GM23338 (cell line): Measurements from ENCODE around the gene TMEM63B. TPM values are rescaled to one million over a fixed set of nuclear protein-coding genes. Genes with fewer than 3 reads are reported as not detected.

ENCODE experiments used
- ATAC-seq: fragments of 200-7000 bp; cut with Tn5 transposase; 3 replicates; pipeline ENCODE4 v1.9.1; 2020
- DNase-seq: peaks from one replicate; pipeline ENCODE4 v3.0.0-alpha.2; 2015; ENCODE audit warnings: low spot score
- H2AFZ ChIP-seq: fragments of 200-600 bp; sonication (generic); 2 replicates; pipeline ENCODE4 v1.8.0; 2016; ENCODE audit warnings: antibody characterized with exemption, mild to moderate bottlenecking, moderate library complexity
- H3F3A ChIP-seq: fragments of 200-600 bp; sonication (generic); replicated peaks from 2 replicates; pipeline ENCODE4 v1.8.0; 2017; ENCODE audit warnings: antibody characterized with exemption, mixed run types, low read depth
- H3K27ac ChIP-seq: fragments of 200-600 bp; sonication (generic); 2 replicates; pipeline ENCODE4 v1.6.1; 2016; ENCODE audit warnings: low read depth
- H3K27me3 ChIP-seq: fragments of 200-600 bp; sonication (generic); 2 replicates; pipeline ENCODE4 v1.8.0; 2016; ENCODE audit warnings: mild to moderate bottlenecking, mixed run types, moderate library complexity; ENCODE audit not compliant: insufficient read depth
- H3K36me3 ChIP-seq: fragments of 200-600 bp; sonication (generic); 2 replicates; pipeline ENCODE4 v1.8.0; 2016; ENCODE audit warnings: mild to moderate bottlenecking; ENCODE audit not compliant: insufficient read depth
- H3K4me1 ChIP-seq: fragments of 200-600 bp; sonication (generic); 2 replicates; pipeline ENCODE4 v1.8.0; 2016; ENCODE audit warnings: mild to moderate bottlenecking, moderate library complexity; ENCODE audit not compliant: insufficient read depth
- H3K4me2 ChIP-seq: fragments of 200-600 bp; sonication (generic); 2 replicates; pipeline ENCODE4 v1.7.1; 2017; ENCODE audit warnings: mixed run types
- H3K4me3 ChIP-seq: fragments of 200-600 bp; sonication (generic); 2 replicates; pipeline ENCODE4 v1.6.1; 2016; ENCODE audit warnings: mixed run types
- H3K79me2 ChIP-seq: fragments of 200-600 bp; sonication (generic); replicated peaks from 2 replicates; pipeline ENCODE4 v1.8.0; 2017; ENCODE audit warnings: mild to moderate bottlenecking; ENCODE audit not compliant: insufficient read depth
- H3K9me2 ChIP-seq: fragments of 200-600 bp; sonication (generic); 2 replicates; pipeline ENCODE4 v1.8.0; 2017; ENCODE audit not compliant: insufficient read depth
- H4K20me1 ChIP-seq: fragments of 200-600 bp; sonication (generic); replicated peaks from 2 replicates; pipeline ENCODE4 v1.8.0; 2017; ENCODE audit warnings: mild to moderate bottlenecking; ENCODE audit not compliant: insufficient read depth
- H3K27ac Mint-ChIP-seq: 2 replicates; pipeline ENCODE4 v1.8.0; 2020; ENCODE audit warnings: inconsistent platforms, mild to moderate bottlenecking, moderate library complexity, mixed read lengths
- H3K27me3 Mint-ChIP-seq: 3 replicates; pipeline ENCODE4 v1.8.0; 2022; ENCODE audit warnings: low read depth, mild to moderate bottlenecking, moderate library complexity, mixed read lengths, inconsistent platforms; ENCODE audit not compliant: insufficient read depth, poor library complexity
- H3K36me3 Mint-ChIP-seq: 3 replicates; pipeline ENCODE4 v1.8.0; 2021; ENCODE audit warnings: low read depth, mild to moderate bottlenecking, inconsistent platforms, moderate library complexity, mixed read lengths
- H3K4me1 Mint-ChIP-seq: 3 replicates; pipeline ENCODE4 v1.8.0; 2020; ENCODE audit warnings: mild to moderate bottlenecking, inconsistent platforms, mixed read lengths
- H3K4me3 Mint-ChIP-seq: 3 replicates; pipeline ENCODE4 v1.8.0; 2021; ENCODE audit warnings: moderate library complexity, mild to moderate bottlenecking, inconsistent platforms, mixed read lengths
- H3K9me3 Mint-ChIP-seq: 3 replicates; pipeline ENCODE4 v1.8.0; 2020; ENCODE audit warnings: moderate library complexity, mild to moderate bottlenecking, inconsistent platforms, mixed read lengths
- CREB1 ChIP-seq: fragments of 250-450 bp; sonication (Bioruptor Pico); IDR thresholded peaks from 2 replicates; pipeline ENCODE4 v1.5.0; 2020; ENCODE audit warnings: low read depth, mild to moderate bottlenecking, moderate library complexity
- CTCF ChIP-seq, 2 experiments: fragments of 200-600 bp in 1 of 2; sonication (generic) in 1 of 2; conservative IDR thresholded peaks; 2 replicates each; pipeline versions ENCODE4 v1.5.1 to v1.6.1; 2016 to 2017; ENCODE audit warnings: antibody characterized with exemption in 2 of 2, low read depth in 2 of 2, mild to moderate bottlenecking in 2 of 2, moderate library complexity in 1 of 2
- EZH2phosphoT487 ChIP-seq: fragments of 200-600 bp; sonication (generic); IDR thresholded peaks from one replicate; pipeline ENCODE4 v1.8.1; 2018; ENCODE audit warnings: antibody characterized with exemption; ENCODE audit not compliant: unreplicated experiment
- JUNB ChIP-seq: IDR thresholded peaks from one replicate; pipeline ENCODE4 v1.6.1; 2016; ENCODE audit warnings: antibody characterized with exemption; ENCODE audit not compliant: unreplicated experiment
- NANOG ChIP-seq: IDR thresholded peaks from 2 replicates; pipeline ENCODE4 v1.6.1; 2016; ENCODE audit warnings: antibody characterized with exemption, borderline replicate concordance
- REST ChIP-seq: IDR thresholded peaks from one replicate; pipeline ENCODE4 v1.6.1; 2018; ENCODE audit warnings: antibody characterized with exemption; ENCODE audit not compliant: unreplicated experiment
- ZNF114 ChIP-seq: fragments of 250-450 bp; sonication (Bioruptor Pico); IDR thresholded peaks from 2 replicates; pipeline ENCODE4 v1.5.0; 2020; ENCODE audit warnings: mild to moderate bottlenecking, moderate library complexity
- ZNF331 ChIP-seq: fragments of 250-450 bp; sonication (Bioruptor Pico); IDR thresholded peaks from 2 replicates; pipeline ENCODE4 v1.5.0; 2020; ENCODE audit warnings: low read depth, mild to moderate bottlenecking, moderate library complexity
- polyA plus RNA-seq: library from polyadenylated mRNA; unstranded; fragments of >200 nt; fragmentation: Nextera tagmentation; extraction: Ambion mirVana; gene quantifications from 2 replicates; pipeline ENCODE4 v1.2.1, GENCODE V29; 2016
- total RNA-seq: library from RNA; depleted of rRNA; stranded (reverse); fragments of >200 nt; shearing (Covaris generic); gene quantifications from 2 replicates; pipeline ENCODE4 v1.2.3, GENCODE V29; 2014

TMEM63B gene
- total and polyA plus RNA-seq, 2 experiments from 2014 or later: 10.1 to 36.0 TPM

- TF ChIP-seq REST (no peak), CREB1 (no peak), CTCF (conservative IDR thresholded peaks at IDR 0.05; ENCODE audit: low read depth in 2 of 2) (no peak), EZH2phosphoT487 (no peak), JUNB (no peak), NANOG (no peak), ZNF114 (CRISPR knock-in tag) (no peak)
Observed at GRCh38 chr6:44150317-44150917, 23.1 kb downstream of the TMEM63B start (continued).

- H3F3A ChIP-seq: 0 out of 2 replicates have a peak, but pooled peaks cover 3% of the 10 kb centered on the region
- Mint-ChIP-seq H3K27me3 (peaks cover 19% of the 10 kb centered on the region), H3K9me3 (no peaks in the 10 kb centered on the region), H3K4me1 (peaks cover 23% of the 10 kb centered on the region), H3K27ac (no peak overlapping the region), H3K36me3 (peaks cover 24% of the 10 kb centered on the region), H3K4me3 (no peak overlapping the region; the same call in 2 of the 3 replicates)
- TF ChIP-seq ZNF331 (CRISPR knock-in tag): no peak
- peak; percentile 97 to 100 for TF ChIP-seq CTCF (conservative IDR thresholded peaks at IDR 0.05; ENCODE audit: low read depth in 2 of 2)
- peak; percentile 52 for TF ChIP-seq CREB1
- H3K36me3 ChIP-seq: no peaks in the 10 kb centered on the region
- H3K4me2 ChIP-seq: no peak overlapping the region
- peaks cover 4% of the 10 kb centered on the region for H3K4me1 ChIP-seq
- no peaks in the 10 kb centered on the region for H3K27me3 ChIP-seq
- H3K27ac ChIP-seq: no peak overlapping the region
- H3K79me2 ChIP-seq: no peaks in the 10 kb centered on the region
- DNase-seq (peak; percentile 87), ATAC-seq (peak; percentile 86)
- no peaks in the 10 kb centered on the region for H4K20me1 ChIP-seq
- no peaks in the 10 kb centered on the region for H3K9me2 ChIP-seq
- H3K4me3 ChIP-seq: no peak overlapping the region
- no peak overlapping the region for H2AFZ ChIP-seq
Observed at GRCh38 chr6:44151348-44152108, 24.2 kb downstream of the TMEM63B start.
